K562 (cell line): ENCODE results near the gene CDC14A. TPM values are rescaled to one million over a fixed set of nuclear protein-coding genes. Genes with fewer than 3 reads are reported as not detected.
A peak's percentile ranks its signal among the peaks of the same experiment; 100 is the strongest.

ENCODE experiments used
- ATAC-seq: fragments of 200-7000 bp; cut with Tn5 transposase; 3 replicates; pipeline ENCODE4 v1.9.1; 2020; ENCODE audit warnings: moderate library complexity
- BruUV-seq: library from RNA; stranded (reverse); fragments of 400-500 nt; replicated peaks from 2 replicates; lab custom pipeline; 2021; lab: Mats Ljungman, UMichigan
- CTCF ChIA-PET: fragments of 300-600 bp; formaldehyde crosslinking; extraction: SDS; loops from one replicate; lab custom pipeline; 2021; ENCODE audit warnings: low intra/inter-chr PET ratio; lab: Yijun Ruan, JAX
- POLR2A ChIA-PET: fragments of 300-600, 350-650 bp; sonication (Branson Sonifier 250); formaldehyde crosslinking; extraction: SDS; loops from one replicate; lab custom pipeline; 2021; ENCODE audit warnings: antibody characterized with exemption, inconsistent platforms; lab: Yijun Ruan, JAX
- DNase-seq, 4 experiments: peaks; one replicate each; pipeline versions ENCODE4 v3.0.0 to v3.0.0-alpha.2; 2011 to 2018; ENCODE audit warnings: low spot score in 3 of 4, mixed read lengths in 3 of 4; ENCODE audit errors: extremely low read depth in 1 of 4
- FAIRE-seq: peaks from 2 replicates; lab custom pipeline; 2011; peaks lifted over from hg19 to GRCh38; lab: Jason Lieb, UNC
- H2AFZ ChIP-seq: 2 replicates; pipeline ENCODE4 v1.6.0; 2011; ENCODE audit warnings: low read depth, low read length, control low read depth, inconsistent platforms
- H3K27ac ChIP-seq: fragments of 200-600 bp; 3 replicates; pipeline ENCODE4 v1.8.0; 2011; ENCODE audit warnings: low read depth, mild to moderate bottlenecking, control low read depth, inconsistent platforms, low read length, moderate library complexity, mixed read lengths; ENCODE audit errors: extremely low read depth
- H3K27me3 ChIP-seq, 2 experiments: fragments of 300-600 bp in 1 of 2; 2 replicates in 1 of 2; 3 replicates in 1 of 2; pipeline versions ENCODE4 v1.6.0 to v1.8.0; 2011; ENCODE audit warnings: inconsistent platforms in 2 of 2, low read length in 2 of 2, mild to moderate bottlenecking in 1 of 2, mixed read lengths in 1 of 2, moderate library complexity in 1 of 2; ENCODE audit not compliant: control insufficient read depth in 2 of 2, insufficient read depth in 2 of 2
- H3K36me3 ChIP-seq: fragments of 300-600 bp; 3 replicates; pipeline ENCODE4 v1.8.0; 2011; ENCODE audit warnings: mild to moderate bottlenecking, low read length, inconsistent platforms; ENCODE audit not compliant: control insufficient read depth, insufficient read depth
- H3K4me1 ChIP-seq, 2 experiments: fragments of 200-600 bp in 1 of 2; replicated peaks in 1 of 2; 2 replicates in 1 of 2; 3 replicates in 1 of 2; pipeline versions ENCODE4 v1.5.1 to v1.8.0; 2011; ENCODE audit warnings: inconsistent platforms in 2 of 2, low read length in 2 of 2, mild to moderate bottlenecking in 1 of 2, mixed read lengths in 1 of 2, moderate library complexity in 1 of 2; ENCODE audit not compliant: control insufficient read depth in 2 of 2, insufficient read depth in 2 of 2
- H3K4me2 ChIP-seq: 2 replicates; pipeline ENCODE4 v1.6.1; 2011; ENCODE audit warnings: low read length, control low read depth, inconsistent platforms, mixed read lengths; ENCODE audit not compliant: insufficient read depth
- H3K4me3 ChIP-seq: fragments of 200-600 bp; sonication (generic), shearing (Covaris generic); 2 replicates; pipeline ENCODE4 v1.5.1; 2016; ENCODE audit warnings: control low read depth, inconsistent platforms
- H3K79me2 ChIP-seq: fragments of 200-600 bp; 3 replicates; pipeline ENCODE4 v1.8.0; 2011; ENCODE audit warnings: low read length, inconsistent platforms; ENCODE audit not compliant: control insufficient read depth, insufficient read depth
- H3K9ac ChIP-seq, 2 experiments: 2 replicates each; pipeline versions ENCODE4 v1.6.0 to v1.6.1; 2011; ENCODE audit warnings: low read depth in 2 of 2, low read length in 2 of 2, control low read depth in 1 of 2, inconsistent platforms in 1 of 2, mild to moderate bottlenecking in 1 of 2, mixed read lengths in 1 of 2; ENCODE audit not compliant: insufficient read depth in 1 of 2
- H3K9me1 ChIP-seq: one replicate; pipeline ENCODE4 v1.6.0; 2011; ENCODE audit warnings: inconsistent platforms, mild to moderate bottlenecking, low read length, moderate library complexity; ENCODE audit not compliant: control insufficient read depth, insufficient read depth
- H3K9me3 ChIP-seq: replicated peaks from 2 replicates; pipeline ENCODE4 v1.5.1; 2011; ENCODE audit warnings: low read depth, low read length, inconsistent platforms; ENCODE audit not compliant: control insufficient read depth, insufficient read depth
- H4K20me1 ChIP-seq: replicated peaks from 2 replicates; pipeline ENCODE4 v1.6.1; 2011; ENCODE audit warnings: low read length, inconsistent platforms, mixed read lengths; ENCODE audit not compliant: control insufficient read depth, insufficient read depth
- CTBP1 ChIP-seq: fragments of 450-650 bp; IDR thresholded peaks from 2 replicates; pipeline ENCODE4 v1.6.1; 2016; ENCODE audit warnings: borderline replicate concordance
- ETS2 ChIP-seq: IDR thresholded peaks from 2 replicates; pipeline ENCODE4 v1.6.1; 2016; ENCODE audit warnings: borderline replicate concordance, missing genetic modification characterization, mild to moderate bottlenecking, moderate library complexity, missing compliant biosample characterization; ENCODE audit not compliant: poor library complexity, severe bottlenecking
- FOXA1 ChIP-seq: fragments of 450-650 bp; IDR thresholded peaks from 2 replicates; pipeline ENCODE4 v1.6.1; 2016; ENCODE audit warnings: mild to moderate bottlenecking, borderline replicate concordance
- JUN ChIP-seq, 2 experiments: sonication (generic) in 1 of 2; formaldehyde crosslinking in 1 of 2; IDR thresholded peaks; 2 replicates each; pipeline versions ENCODE4 v1.6.1 to v1.8.0; 2012 to 2022; ENCODE audit warnings: borderline replicate concordance in 2 of 2, mild to moderate bottlenecking in 2 of 2, improper control_type of control experiment in 1 of 2, low read depth in 1 of 2, low read length in 1 of 2, missing genetic modification reagents in 1 of 2
- KDM1A ChIP-seq, 2 experiments: fragments of 450-650 bp; IDR thresholded peaks; 2 replicates each; pipeline ENCODE4 v1.6.1; 2016; ENCODE audit warnings: mild to moderate bottlenecking in 2 of 2
- RAD51 ChIP-seq: fragments of 450-650 bp; IDR thresholded peaks from 2 replicates; pipeline ENCODE4 v1.7.1; 2016; ENCODE audit warnings: low read depth, mild to moderate bottlenecking, borderline replicate concordance
- ZKSCAN1 ChIP-seq: fragments of 150-350 bp; IDR thresholded peaks from 2 replicates; pipeline ENCODE4 v1.6.1; 2016; ENCODE audit warnings: low read depth, low read length
- ZNF23 ChIP-seq: fragments of 250-450 bp; sonication (Bioruptor Pico); IDR thresholded peaks from 2 replicates; pipeline ENCODE4 v1.4.0; 2020; ENCODE audit warnings: mild to moderate bottlenecking
- ZNF408 ChIP-seq: fragments of 250-450 bp; sonication (Bioruptor Pico); IDR thresholded peaks from 2 replicates; pipeline ENCODE4 v1.4.0; 2020; ENCODE audit warnings: low read depth, mild to moderate bottlenecking, moderate library complexity
- WGBS: fragments of 100-300 bp; shearing (Covaris generic); methylation state at CpG from one replicate; pipeline ENCODE4 v1.1.6; 2016; ENCODE audit warnings: low coverage, mixed read lengths; ENCODE audit not compliant: insufficient coverage; ENCODE audit errors: missing lambda C conversion rate; 5-methylcytosine and 5-hydroxymethylcytosine counted together
- in situ Hi-C: fragments of 300-500 bp; cut with MboI; formaldehyde crosslinking; loops from 4 replicates; pipeline ENCODE4 v1.15.0; 2018; ENCODE audit warnings: inconsistent platforms, mixed read lengths
- intact Hi-C: fragments of 100-400 bp; cut with micrococcal nuclease; formaldehyde crosslinking; loops from 2 replicates; pipeline ENCODE4 v1.14.2; 2022
- polyA plus RNA-seq, 8 experiments: library from polyadenylated mRNA; depleted of rRNA in 4 of 8; stranded (reverse) in 5 of 8; unstranded in 3 of 8; fragments of >200 nt; fragmentation: Nextera tagmentation in 2 of 8; fragmentation: Illumina TruSeq in 1 of 8; extraction: Ambion mirVana in 2 of 8; extraction: Trizol in 1 of 8; gene quantifications; 2 replicates each; pipeline versions ENCODE4 v1.2.1 to v1.2.3, GENCODE V29; 2011 to 2014; ENCODE audit warnings: inconsistent platforms in 1 of 8, missing spikeins in 1 of 8
- total RNA-seq, 7 experiments: library from RNA; depleted of rRNA in 6 of 7; stranded (reverse); fragments of >200 nt in 6 of 7; fragmentation: Illumina TruSeq in 2 of 7; extraction: Trizol in 2 of 7; gene quantifications; 2 replicates each; pipeline versions ENCODE4 v1.2.1 to v1.2.3, GENCODE V29; 2011 to 2021; ENCODE audit warnings: low replicate concordance in 1 of 7
- TF ChIP-seq, protein P1 (sequence below), 3 experiments: fragments of 200-800 bp in 1 of 3; fragments of 250-450 bp in 1 of 3; fragments of 450-650 bp in 1 of 3; sonication (Bioruptor Pico) in 1 of 3; sonication (Bioruptor generic) in 1 of 3; formaldehyde crosslinking in 1 of 3; IDR thresholded peaks; 2 replicates each; pipeline versions ENCODE4 v1.6.1 to v1.8.0; 2016 to 2022; ENCODE audit warnings: mild to moderate bottlenecking in 2 of 3, missing genetic modification characterization in 2 of 3, missing compliant biosample characterization in 1 of 3, moderate library complexity in 1 of 3
- TF ChIP-seq, protein P2 (sequence below): fragments of 250-450 bp; sonication (Bioruptor Pico); IDR thresholded peaks from 2 replicates; pipeline ENCODE4 v1.8.0; 2022; ENCODE audit warnings: moderate library complexity, mild to moderate bottlenecking, inconsistent platforms
- TF ChIP-seq, protein P3 (sequence below): IDR thresholded peaks from 3 replicates; pipeline ENCODE4 v1.6.1; 2011; ENCODE audit warnings: borderline replicate concordance, mild to moderate bottlenecking, moderate library complexity; ENCODE audit not compliant: insufficient read length; ENCODE audit errors: extremely low read depth

CDC14A gene
- total and polyA plus RNA-seq, 9 of the 15 experiments (the other 6 are each of a cell fraction or from before 2014, with no cell fraction given), result 17.0 to 74.3 (median 33.4) TPM

DNA sequence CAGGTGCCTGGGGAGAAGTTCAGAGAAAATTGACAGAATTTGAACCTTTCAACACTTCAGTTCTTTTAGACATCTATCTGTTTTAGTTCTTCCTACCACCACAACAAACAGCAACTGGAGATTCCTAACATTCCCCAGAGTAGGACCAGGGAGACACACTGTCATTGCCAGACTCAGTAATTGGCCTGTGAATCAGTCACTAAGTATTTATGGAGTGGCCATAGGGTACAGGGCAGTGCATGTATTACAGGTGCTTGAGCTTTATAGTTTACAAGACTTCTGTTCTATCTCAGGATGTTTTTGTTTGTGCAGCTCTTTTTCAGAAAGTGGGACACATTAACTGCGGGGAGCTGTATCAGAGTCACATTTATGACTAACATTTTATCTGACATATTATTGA is 1.7 kb downstream of the CDC14A start (continued):
- TF ChIP-seq, protein P1, sequence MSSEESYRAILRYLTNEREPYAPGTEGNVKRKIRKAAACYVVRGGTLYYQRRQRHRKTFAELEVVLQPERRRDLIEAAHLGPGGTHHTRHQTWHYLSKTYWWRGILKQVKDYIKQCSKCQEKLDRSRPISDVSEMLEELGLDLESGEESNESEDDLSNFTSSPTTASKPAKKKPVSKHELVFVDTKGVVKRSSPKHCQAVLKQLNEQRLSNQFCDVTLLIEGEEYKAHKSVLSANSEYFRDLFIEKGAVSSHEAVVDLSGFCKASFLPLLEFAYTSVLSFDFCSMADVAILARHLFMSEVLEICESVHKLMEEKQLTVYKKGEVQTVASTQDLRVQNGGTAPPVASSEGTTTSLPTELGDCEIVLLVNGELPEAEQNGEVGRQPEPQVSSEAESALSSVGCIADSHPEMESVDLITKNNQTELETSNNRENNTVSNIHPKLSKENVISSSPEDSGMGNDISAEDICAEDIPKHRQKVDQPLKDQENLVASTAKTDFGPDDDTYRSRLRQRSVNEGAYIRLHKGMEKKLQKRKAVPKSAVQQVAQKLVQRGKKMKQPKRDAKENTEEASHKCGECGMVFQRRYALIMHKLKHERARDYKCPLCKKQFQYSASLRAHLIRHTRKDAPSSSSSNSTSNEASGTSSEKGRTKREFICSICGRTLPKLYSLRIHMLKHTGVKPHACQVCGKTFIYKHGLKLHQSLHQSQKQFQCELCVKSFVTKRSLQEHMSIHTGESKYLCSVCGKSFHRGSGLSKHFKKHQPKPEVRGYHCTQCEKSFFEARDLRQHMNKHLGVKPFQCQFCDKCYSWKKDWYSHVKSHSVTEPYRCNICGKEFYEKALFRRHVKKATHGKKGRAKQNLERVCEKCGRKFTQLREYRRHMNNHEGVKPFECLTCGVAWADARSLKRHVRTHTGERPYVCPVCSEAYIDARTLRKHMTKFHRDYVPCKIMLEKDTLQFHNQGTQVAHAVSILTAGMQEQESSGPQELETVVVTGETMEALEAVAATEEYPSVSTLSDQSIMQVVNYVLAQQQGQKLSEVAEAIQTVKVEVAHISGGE (CRISPR knock-in tag; IDR thresholded peaks at IDR 0.05), result no peak
- TF ChIP-seq, protein P2, sequence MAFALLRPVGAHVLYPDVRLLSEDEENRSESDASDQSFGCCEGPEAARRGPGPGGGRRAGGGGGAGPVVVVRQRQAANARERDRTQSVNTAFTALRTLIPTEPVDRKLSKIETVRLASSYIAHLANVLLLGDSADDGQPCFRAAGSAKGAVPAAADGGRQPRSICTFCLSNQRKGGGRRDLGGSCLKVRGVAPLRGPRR (CRISPR knock-in tag), result no peak
- TF ChIP-seq ZNF23, result no peak

DNA sequence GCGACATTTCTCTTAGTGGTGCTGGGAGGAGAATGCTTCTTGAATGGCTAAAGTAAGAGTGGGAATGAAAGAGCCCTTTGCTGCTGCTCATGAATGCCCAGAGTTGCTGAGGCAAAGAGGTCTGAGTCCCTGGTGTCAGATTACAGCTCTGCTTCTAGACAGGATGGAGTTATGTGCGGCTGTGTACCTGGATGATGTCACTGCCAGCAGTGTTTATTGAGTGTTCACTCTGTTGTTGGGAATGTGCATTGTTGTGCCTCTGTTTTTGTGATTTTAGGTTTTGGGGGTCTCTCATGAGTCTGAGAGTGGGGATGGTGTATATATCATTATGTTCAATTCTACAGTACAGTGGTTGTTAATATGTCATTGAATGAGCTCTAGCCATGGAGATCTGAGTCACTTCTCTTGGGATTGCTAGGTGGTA is 2.7 kb downstream of the CDC14A start:
- no peak overlapping the region for H3K27ac ChIP-seq
- ATAC-seq (peak; percentile 17), FAIRE-seq (peak; percentile 80), DNase-seq (peak in 2 of 4 experiments; percentile 64 to 78)
- H3K79me2 ChIP-seq, result peaks cover 76% of the 10 kb centered on the region
- no peak overlapping the region for H3K4me3 ChIP-seq
- no peaks in the 10 kb centered on the region for H3K27me3 ChIP-seq
- ChIA-PET CTCF (no interaction called here), POLR2A (interaction anchor here (0.8 to 5.2 kb wide), 7 partner anchors 9 to 185 kb away, joined by 3 to 136 read pairs (median 3); partner anchors contain the start of gene DBT)
- in situ Hi-C loops, result no loop called here
- intact Hi-C loops, result loop anchor here (5.0 to 10.0 kb wide), 5 partner anchors 88 to 588 kb away; partner anchors contain the start of genes DBT, FRRS1, RTCA and SASS6
- 3% methylated on average over 2 of the region's 2 CpGs for WGBS
- no peaks in the 10 kb centered on the region for H3K9me1 ChIP-seq
- BruUV-seq, result no TSS peak
- H3K9me3 ChIP-seq, result no peaks in the 10 kb centered on the region
- H3K4me1 ChIP-seq, result peaks cover 11 to 33% of the 10 kb centered on the region in 2 experiments; a peak in 4 of 5 replicates
- H3K9ac ChIP-seq, result peak overlapping the region in 1 of 2 experiments; percentile 12; a peak in 1 of 4 replicates
- no peak overlapping the region for H2AFZ ChIP-seq
- H3K4me2 ChIP-seq, result peak overlapping the region; percentile 49
- peaks cover 37% of the 10 kb centered on the region for H3K36me3 ChIP-seq
- no peaks in the 10 kb centered on the region; the same call in 1 of the 2 replicates for H4K20me1 ChIP-seq
- TF ChIP-seq CTBP1 (peak; percentile 95), ZNF408 (CRISPR knock-in tag) (no peak), ZKSCAN1 (no peak), ETS2 (tag) (no peak), KDM1A (IDR thresholded peaks at IDR 0.05) (peak; percentile 36 to 53; a peak in 2 of 4 replicates), RAD51 (no peak), JUN (IDR thresholded peaks at IDR 0.05; ENCODE audit: borderline replicate concordance, low read depth, low read length) (peak; percentile 79), JUN (CRISPR knock-in tag; IDR thresholded peaks at IDR 0.05; ENCODE audit: borderline replicate concordance) (no peak), FOXA1 (no peak)
- TF ChIP-seq, protein P3, sequence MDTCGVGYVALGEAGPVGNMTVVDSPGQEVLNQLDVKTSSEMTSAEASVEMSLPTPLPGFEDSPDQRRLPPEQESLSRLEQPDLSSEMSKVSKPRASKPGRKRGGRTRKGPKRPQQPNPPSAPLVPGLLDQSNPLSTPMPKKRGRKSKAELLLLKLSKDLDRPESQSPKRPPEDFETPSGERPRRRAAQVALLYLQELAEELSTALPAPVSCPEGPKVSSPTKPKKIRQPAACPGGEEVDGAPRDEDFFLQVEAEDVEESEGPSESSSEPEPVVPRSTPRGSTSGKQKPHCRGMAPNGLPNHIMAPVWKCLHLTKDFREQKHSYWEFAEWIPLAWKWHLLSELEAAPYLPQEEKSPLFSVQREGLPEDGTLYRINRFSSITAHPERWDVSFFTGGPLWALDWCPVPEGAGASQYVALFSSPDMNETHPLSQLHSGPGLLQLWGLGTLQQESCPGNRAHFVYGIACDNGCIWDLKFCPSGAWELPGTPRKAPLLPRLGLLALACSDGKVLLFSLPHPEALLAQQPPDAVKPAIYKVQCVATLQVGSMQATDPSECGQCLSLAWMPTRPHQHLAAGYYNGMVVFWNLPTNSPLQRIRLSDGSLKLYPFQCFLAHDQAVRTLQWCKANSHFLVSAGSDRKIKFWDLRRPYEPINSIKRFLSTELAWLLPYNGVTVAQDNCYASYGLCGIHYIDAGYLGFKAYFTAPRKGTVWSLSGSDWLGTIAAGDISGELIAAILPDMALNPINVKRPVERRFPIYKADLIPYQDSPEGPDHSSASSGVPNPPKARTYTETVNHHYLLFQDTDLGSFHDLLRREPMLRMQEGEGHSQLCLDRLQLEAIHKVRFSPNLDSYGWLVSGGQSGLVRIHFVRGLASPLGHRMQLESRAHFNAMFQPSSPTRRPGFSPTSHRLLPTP, result no peak
